Measurements from ENCODE around the gene KCTD10. TPM values are rescaled to one million over a fixed set of nuclear protein-coding genes. Genes with fewer than 3 reads are reported as not detected.

The KCTD10 gene
- total and polyA plus RNA-seq, 10 of the 15 experiments (the other 5 are each of a cell fraction or from before 2014, with no cell fraction given) = 5.6 to 52.0 (median 34.2) TPM

DNA sequence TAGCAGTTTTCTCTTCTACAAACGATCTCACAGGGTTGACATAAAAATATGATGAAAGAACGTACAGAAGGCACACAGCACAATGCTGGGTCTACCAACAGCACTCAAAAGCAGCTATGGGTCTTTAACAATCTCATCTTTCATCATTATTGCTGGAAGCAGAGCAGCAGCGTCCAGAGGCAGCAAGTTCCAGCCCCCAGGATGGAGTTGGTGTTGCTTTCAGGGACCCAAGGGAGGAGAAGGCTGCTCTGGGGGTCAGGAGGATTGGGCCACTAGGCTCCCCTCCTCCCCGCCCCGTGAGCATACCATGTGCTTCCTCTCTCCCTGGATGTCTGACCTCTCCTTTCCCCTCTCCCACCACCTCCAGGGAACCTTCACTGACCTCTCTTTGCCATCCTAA, 13.3 kb downstream of the KCTD10 start:
- Histone ChIP-seq H3K4me1 (ENCODE audit: control insufficient read depth, insufficient read depth, low read length) (peaks cover 3% of the 10 kb centered on the region; the same call in 1 of the 2 replicates), H3K4me2 (ENCODE audit: control insufficient read depth, insufficient read depth) (no peak overlapping the region), H3K9ac (ENCODE audit: control insufficient read depth, insufficient read depth, low read length) (no peak overlapping the region), H4K20me1 (ENCODE audit: control insufficient read depth, insufficient read depth) (no peaks in the 10 kb centered on the region), H3K4me3 (no peak overlapping the region), H3K36me3 (ENCODE audit: control insufficient read depth in 2 of 2, insufficient read depth in 2 of 2, low read length in 1 of 2) (peaks cover 8 to 12% of the 10 kb centered on the region in 2 experiments), H3K79me2 (ENCODE audit: control insufficient read depth, insufficient read depth, low read length) (no peaks in the 10 kb centered on the region; the same call in none of the 2 replicates), H3K9me3 (replicated peaks; ENCODE audit: control insufficient read depth, insufficient read depth, low read length) (no peaks in the 10 kb centered on the region), H3K27me3 (replicated peaks in 1 of 2; ENCODE audit: control insufficient read depth in 2 of 2, insufficient read depth in 2 of 2, low read length in 1 of 2) (no peaks in the 10 kb centered on the region), H3K27ac (ENCODE audit: control insufficient read depth, insufficient read depth) (no peak overlapping the region), H2AFZ (ENCODE audit: control insufficient read depth, low read depth, low read length) (no peak overlapping the region)
- no TSS peak for BruUV-seq (replicated peaks)
- no peak for TF ChIP-seq MAX (IDR thresholded peaks at IDR 0.05; ENCODE audit: low read depth, low read length)
- no peak for TF ChIP-seq STAT3 (IDR thresholded peaks at IDR 0.05; ENCODE audit: low read depth, low read length)
- no peak for TF ChIP-seq TCF12 (IDR thresholded peaks at IDR 0.05; ENCODE audit: low read depth, low read length)
- no peak for TF ChIP-seq YY1 (IDR thresholded peaks at IDR 0.05; ENCODE audit: low read depth, low read length)
- TF ChIP-seq NR2F1 (conservative IDR thresholded peaks at IDR 0.05) = no peak
- TF ChIP-seq, protein P1, sequence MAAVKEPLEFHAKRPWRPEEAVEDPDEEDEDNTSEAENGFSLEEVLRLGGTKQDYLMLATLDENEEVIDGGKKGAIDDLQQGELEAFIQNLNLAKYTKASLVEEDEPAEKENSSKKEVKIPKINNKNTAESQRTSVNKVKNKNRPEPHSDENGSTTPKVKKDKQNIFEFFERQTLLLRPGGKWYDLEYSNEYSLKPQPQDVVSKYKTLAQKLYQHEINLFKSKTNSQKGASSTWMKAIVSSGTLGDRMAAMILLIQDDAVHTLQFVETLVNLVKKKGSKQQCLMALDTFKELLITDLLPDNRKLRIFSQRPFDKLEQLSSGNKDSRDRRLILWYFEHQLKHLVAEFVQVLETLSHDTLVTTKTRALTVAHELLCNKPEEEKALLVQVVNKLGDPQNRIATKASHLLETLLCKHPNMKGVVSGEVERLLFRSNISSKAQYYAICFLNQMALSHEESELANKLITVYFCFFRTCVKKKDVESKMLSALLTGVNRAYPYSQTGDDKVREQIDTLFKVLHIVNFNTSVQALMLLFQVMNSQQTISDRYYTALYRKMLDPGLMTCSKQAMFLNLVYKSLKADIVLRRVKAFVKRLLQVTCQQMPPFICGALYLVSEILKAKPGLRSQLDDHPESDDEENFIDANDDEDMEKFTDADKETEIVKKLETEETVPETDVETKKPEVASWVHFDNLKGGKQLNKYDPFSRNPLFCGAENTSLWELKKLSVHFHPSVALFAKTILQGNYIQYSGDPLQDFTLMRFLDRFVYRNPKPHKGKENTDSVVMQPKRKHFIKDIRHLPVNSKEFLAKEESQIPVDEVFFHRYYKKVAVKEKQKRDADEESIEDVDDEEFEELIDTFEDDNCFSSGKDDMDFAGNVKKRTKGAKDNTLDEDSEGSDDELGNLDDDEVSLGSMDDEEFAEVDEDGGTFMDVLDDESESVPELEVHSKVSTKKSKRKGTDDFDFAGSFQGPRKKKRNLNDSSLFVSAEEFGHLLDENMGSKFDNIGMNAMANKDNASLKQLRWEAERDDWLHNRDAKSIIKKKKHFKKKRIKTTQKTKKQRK (IDR thresholded peaks at IDR 0.05; ENCODE audit: low read depth, low read length) = no peak
- TF ChIP-seq POLR2A (IDR thresholded peaks at IDR 0.05; ENCODE audit: low read depth, low read length) = no peak
- no peak for TF ChIP-seq NR2C1 (IDR thresholded peaks at IDR 0.05)
- TF ChIP-seq DPF2 (IDR thresholded peaks at IDR 0.05) = no peak
- no peak for TF ChIP-seq SPI1 (IDR thresholded peaks at IDR 0.05; ENCODE audit: borderline replicate concordance, insufficient read depth, low read depth, low read length)
- TF ChIP-seq KDM1A (IDR thresholded peaks at IDR 0.05; ENCODE audit: borderline replicate concordance) = no peak
- TF ChIP-seq, protein P2, sequence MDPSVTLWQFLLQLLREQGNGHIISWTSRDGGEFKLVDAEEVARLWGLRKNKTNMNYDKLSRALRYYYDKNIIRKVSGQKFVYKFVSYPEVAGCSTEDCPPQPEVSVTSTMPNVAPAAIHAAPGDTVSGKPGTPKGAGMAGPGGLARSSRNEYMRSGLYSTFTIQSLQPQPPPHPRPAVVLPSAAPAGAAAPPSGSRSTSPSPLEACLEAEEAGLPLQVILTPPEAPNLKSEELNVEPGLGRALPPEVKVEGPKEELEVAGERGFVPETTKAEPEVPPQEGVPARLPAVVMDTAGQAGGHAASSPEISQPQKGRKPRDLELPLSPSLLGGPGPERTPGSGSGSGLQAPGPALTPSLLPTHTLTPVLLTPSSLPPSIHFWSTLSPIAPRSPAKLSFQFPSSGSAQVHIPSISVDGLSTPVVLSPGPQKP (IDR thresholded peaks at IDR 0.05; ENCODE audit: low read depth, low read length) = no peak
- TF ChIP-seq, protein P3, sequence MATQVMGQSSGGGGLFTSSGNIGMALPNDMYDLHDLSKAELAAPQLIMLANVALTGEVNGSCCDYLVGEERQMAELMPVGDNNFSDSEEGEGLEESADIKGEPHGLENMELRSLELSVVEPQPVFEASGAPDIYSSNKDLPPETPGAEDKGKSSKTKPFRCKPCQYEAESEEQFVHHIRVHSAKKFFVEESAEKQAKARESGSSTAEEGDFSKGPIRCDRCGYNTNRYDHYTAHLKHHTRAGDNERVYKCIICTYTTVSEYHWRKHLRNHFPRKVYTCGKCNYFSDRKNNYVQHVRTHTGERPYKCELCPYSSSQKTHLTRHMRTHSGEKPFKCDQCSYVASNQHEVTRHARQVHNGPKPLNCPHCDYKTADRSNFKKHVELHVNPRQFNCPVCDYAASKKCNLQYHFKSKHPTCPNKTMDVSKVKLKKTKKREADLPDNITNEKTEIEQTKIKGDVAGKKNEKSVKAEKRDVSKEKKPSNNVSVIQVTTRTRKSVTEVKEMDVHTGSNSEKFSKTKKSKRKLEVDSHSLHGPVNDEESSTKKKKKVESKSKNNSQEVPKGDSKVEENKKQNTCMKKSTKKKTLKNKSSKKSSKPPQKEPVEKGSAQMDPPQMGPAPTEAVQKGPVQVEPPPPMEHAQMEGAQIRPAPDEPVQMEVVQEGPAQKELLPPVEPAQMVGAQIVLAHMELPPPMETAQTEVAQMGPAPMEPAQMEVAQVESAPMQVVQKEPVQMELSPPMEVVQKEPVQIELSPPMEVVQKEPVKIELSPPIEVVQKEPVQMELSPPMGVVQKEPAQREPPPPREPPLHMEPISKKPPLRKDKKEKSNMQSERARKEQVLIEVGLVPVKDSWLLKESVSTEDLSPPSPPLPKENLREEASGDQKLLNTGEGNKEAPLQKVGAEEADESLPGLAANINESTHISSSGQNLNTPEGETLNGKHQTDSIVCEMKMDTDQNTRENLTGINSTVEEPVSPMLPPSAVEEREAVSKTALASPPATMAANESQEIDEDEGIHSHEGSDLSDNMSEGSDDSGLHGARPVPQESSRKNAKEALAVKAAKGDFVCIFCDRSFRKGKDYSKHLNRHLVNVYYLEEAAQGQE (IDR thresholded peaks at IDR 0.05; ENCODE audit: low read depth, low read length) = no peak
- TF ChIP-seq SMAD5 (IDR thresholded peaks at IDR 0.05; ENCODE audit: low read depth) = no peak
- TF ChIP-seq NKRF (conservative IDR thresholded peaks at IDR 0.05) = no peak
- DNase-seq (ENCODE audit: low read depth, low spot score) (no peak), FAIRE-seq (no peak), ATAC-seq (no peak)
- CTCF ChIA-PET = no interaction called here
- in situ Hi-C loops (cut with MboI) = no loop called here
- intact Hi-C loops (cut with micrococcal nuclease; ENCODE audit: unreplicated experiment) = no loop called here
- WGBS (ENCODE audit: insufficient coverage, insufficient replicate concordance, low lambda C conversion rate, missing lambda C conversion rate) = 59% methylated on average over 5 of the region's 5 CpGs
- SMC1A ChIA-PET (ENCODE audit: uncharacterized antibody, unreplicated experiment) = no interaction called here
- RAD21 ChIA-PET (ENCODE audit: unreplicated experiment) = no interaction called here
- POLR2A ChIA-PET = no interaction called here
